ENCODE data around the gene CSTF3. TPM values are rescaled to one million over a fixed set of nuclear protein-coding genes. Genes with fewer than 3 reads are reported as not detected.

The CSTF3 gene
- total and polyA plus RNA-seq, 9 of the 15 experiments (the other 6 are each of a cell fraction or from before 2014, with no cell fraction given) = 37.0 to 111 (median 61.0) TPM

DNA sequence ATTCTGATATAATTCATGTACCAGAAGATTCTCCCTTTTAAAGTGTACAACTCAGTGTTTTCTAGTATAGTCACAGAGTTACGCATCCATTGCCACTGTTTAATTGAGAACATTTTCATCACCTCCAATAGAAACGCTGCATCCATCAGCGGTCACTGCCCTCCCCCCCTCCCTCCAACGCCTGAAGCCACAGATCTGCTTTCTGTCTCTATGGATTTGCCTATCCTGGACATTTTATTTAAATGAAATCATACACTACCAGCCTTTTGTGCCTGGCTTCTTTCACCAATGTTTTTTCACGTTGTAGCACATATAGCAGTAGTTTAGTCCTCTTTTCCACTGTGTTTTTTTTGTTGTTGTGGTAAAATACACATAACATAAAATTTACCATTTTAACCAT lies 99.1 kb downstream of the CSTF3 start:
- Histone ChIP-seq H4K20me1 (replicated peaks; ENCODE audit: control insufficient read depth, insufficient read depth, low read length) (no peaks in the 10 kb centered on the region; the same call in 1 of the 2 replicates), H3K27ac (ENCODE audit: extremely low read depth, low read depth, low read length) (no peak overlapping the region), H2AFZ (ENCODE audit: low read depth, low read length) (no peak overlapping the region), H3K9me3 (replicated peaks; ENCODE audit: control insufficient read depth, insufficient read depth, low read depth, low read length) (no peaks in the 10 kb centered on the region), H3K27me3 (ENCODE audit: control insufficient read depth in 2 of 2, insufficient read depth in 2 of 2, low read length in 2 of 2) (no peaks in the 10 kb centered on the region), H3K9ac (ENCODE audit: insufficient read depth in 1 of 2, low read depth in 2 of 2, low read length in 2 of 2) (no peak overlapping the region), H3K36me3 (ENCODE audit: control insufficient read depth, insufficient read depth, low read length) (peaks cover 9% of the 10 kb centered on the region; the same call in 2 of the 3 replicates), H3K4me2 (ENCODE audit: insufficient read depth, low read length) (no peak overlapping the region), H3K4me3 (no peak overlapping the region), H3K79me2 (ENCODE audit: control insufficient read depth, insufficient read depth, low read length) (no peaks in the 10 kb centered on the region), H3K4me1 (replicated peaks in 1 of 2; ENCODE audit: control insufficient read depth in 2 of 2, insufficient read depth in 2 of 2, low read length in 2 of 2) (no peaks in the 10 kb centered on the region; a peak in 1 of 5 replicates), H3K9me1 (ENCODE audit: control insufficient read depth, insufficient read depth, low read length) (peaks cover 4% of the 10 kb centered on the region)
- no peak for ATAC-seq
- 42% methylated on average over 3 of the region's 5 CpGs for WGBS (ENCODE audit: insufficient coverage, low coverage, missing lambda C conversion rate)
- TF ChIP-seq FUS (optimal IDR thresholded peaks at IDR 0.05; ENCODE audit: low read depth, low read length) (no peak), FOXM1 (IDR thresholded peaks at IDR 0.05; ENCODE audit: low read depth) (no peak), FOXM1 (CRISPR knock-in tag; IDR thresholded peaks at IDR 0.05; ENCODE audit: low read depth) (no peak), ZNF224 (CRISPR knock-in tag; IDR thresholded peaks at IDR 0.05) (no peak), MTA1 (IDR thresholded peaks at IDR 0.05; ENCODE audit: borderline replicate concordance) (no peak), MCM7 (IDR thresholded peaks at IDR 0.05) (no peak), SMARCA4 (IDR thresholded peaks at IDR 0.05) (no peak)
- TF ChIP-seq, protein P1, sequence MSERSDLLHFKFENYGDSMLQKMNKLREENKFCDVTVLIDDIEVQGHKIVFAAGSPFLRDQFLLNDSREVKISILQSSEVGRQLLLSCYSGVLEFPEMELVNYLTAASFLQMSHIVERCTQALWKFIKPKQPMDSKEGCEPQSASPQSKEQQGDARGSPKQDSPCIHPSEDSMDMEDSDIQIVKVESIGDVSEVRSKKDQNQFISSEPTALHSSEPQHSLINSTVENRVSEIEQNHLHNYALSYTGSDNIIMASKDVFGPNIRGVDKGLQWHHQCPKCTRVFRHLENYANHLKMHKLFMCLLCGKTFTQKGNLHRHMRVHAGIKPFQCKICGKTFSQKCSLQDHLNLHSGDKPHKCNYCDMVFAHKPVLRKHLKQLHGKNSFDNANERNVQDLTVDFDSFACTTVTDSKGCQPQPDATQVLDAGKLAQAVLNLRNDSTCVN (CRISPR knock-in tag; IDR thresholded peaks at IDR 0.05) = no peak
- BruUV-seq (replicated peaks) = no TSS peak
- intact Hi-C loops (cut with micrococcal nuclease) (loop anchor here (5.0 kb wide), 1 partner anchor 180 kb away; no protein-coding TSS in a partner anchor), in situ Hi-C loops (cut with MboI) (loop anchor here (5.0 kb wide), 1 partner anchor 105 kb away; no protein-coding TSS in a partner anchor)
- CTCF ChIA-PET (ENCODE audit: low intra/inter-chr PET ratio) = no interaction called here
- no peak for FAIRE-seq
- DNase-seq (ENCODE audit: extremely low read depth in 1 of 4, low spot score in 3 of 4) = no peak
- POLR2A ChIA-PET = interaction anchor here (0.7 to 2.1 kb wide), 5 partner anchors 10 to 634 kb away, joined by 3 to 6 read pairs (median 3); partner anchors contain the start of genes QSER1 and TCP11L1
